Stimulated activated CD4-positive, alpha-beta T cell treated with anti-CD3 and anti-CD28 coated beads, Interleukin-4, amount 100 ng/mL, for 4 hours (primary cell): ENCODE data around the gene TRAF6.

Source experiments
- DNase-seq, 2 experiments: peaks; one replicate each; pipeline ENCODE4 v3.0.0-alpha.2; 2020

The TRAF6 gene

GRCh38 chr11:36456156-36456555 is 53.9 kb downstream of the TRAF6 start:
- DNase-seq: no peak

GRCh38 chr11:36455658-36456111 is 54.4 kb downstream of the TRAF6 start:
- no peak for DNase-seq

GRCh38 chr11:36454941-36455631 is 55.0 kb downstream of the TRAF6 start:
- DNase-seq: no peak

- no peak for DNase-seq
Measured at GRCh38 chr11:36454551-36454940, 55.5 kb downstream of the TRAF6 start.

- DNase-seq: no peak
Measured at GRCh38 chr11:36453678-36454077, 56.4 kb downstream of the TRAF6 start.

- no peak for DNase-seq
Measured at GRCh38 chr11:36452961-36453360, 57.1 kb downstream of the TRAF6 start.

GRCh38 chr11:36452236-36452940 is 57.7 kb downstream of the TRAF6 start:
- no peak for DNase-seq

- no peak for DNase-seq
Measured at GRCh38 chr11:36451681-36452080, 58.4 kb downstream of the TRAF6 start.

- no peak for DNase-seq
Measured at GRCh38 chr11:36451045-36451444, 59.0 kb downstream of the TRAF6 start.

GRCh38 chr11:36450110-36450572 is 59.9 kb downstream of the TRAF6 start:
- DNase-seq: no peak

- no peak for DNase-seq
Measured at GRCh38 chr11:36449561-36450096, 60.4 kb downstream of the TRAF6 start.

GRCh38 chr11:36447947-36448346 is 62.1 kb downstream of the TRAF6 start:
- no peak for DNase-seq

- DNase-seq: no peak
Measured at GRCh38 chr11:36447514-36447913, 62.6 kb downstream of the TRAF6 start.

- no peak for DNase-seq
Measured at GRCh38 chr11:36446135-36446534, 63.9 kb downstream of the TRAF6 start.

- DNase-seq: no peak
Measured at GRCh38 chr11:36443661-36444060, 66.4 kb downstream of the TRAF6 start.

GRCh38 chr11:36441610-36442208 is 68.4 kb downstream of the TRAF6 start:
- no peak for DNase-seq

GRCh38 chr11:36438126-36438525 is 71.9 kb downstream of the TRAF6 start:
- DNase-seq: no peak

- no peak for DNase-seq
Measured at GRCh38 chr11:36437413-36437812, 72.7 kb downstream of the TRAF6 start.
